WI38 (cell line): ENCODE results near the gene USP5.
A peak's percentile ranks its signal among the peaks of the same experiment; 100 is the strongest.
"Not testable (repeated sequence)": the region's sequence is repeated elsewhere in the genome, so short reads cannot be mapped to it uniquely, and the experiment has no call there.

Experiments used
- H3K4me3 ChIP-seq: 2 replicates; pipeline ENCODE4 v1.5.1; 2011; ENCODE audit warnings: low read depth, mild to moderate bottlenecking, control low read depth, low read length
- TF ChIP-seq, protein P1 (sequence below): IDR thresholded peaks from 2 replicates; pipeline ENCODE4 v1.5.1; 2012; ENCODE audit warnings: low read depth, mild to moderate bottlenecking, control low read depth, low read length

Gene USP5

DNA sequence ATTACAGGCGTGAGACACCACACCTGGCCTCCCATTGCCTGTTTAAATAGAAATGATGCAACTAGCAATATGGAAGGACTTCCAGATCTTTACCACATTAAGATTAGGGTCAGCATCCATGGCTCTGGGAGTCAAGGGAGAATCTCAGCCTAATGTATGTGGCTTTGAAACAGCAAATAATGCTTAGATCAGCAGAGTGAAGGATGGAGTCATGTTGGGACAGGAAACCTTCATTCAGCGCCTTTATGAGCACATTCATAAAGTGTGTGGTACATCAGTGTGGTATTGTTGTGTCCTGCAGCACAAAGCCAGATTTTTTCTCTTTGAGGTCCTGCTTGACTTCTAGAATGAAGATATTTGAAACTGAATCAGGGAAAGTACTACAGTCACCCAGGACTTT lies 36.4 kb downstream of the USP5 start:
- TF ChIP-seq, protein P1, sequence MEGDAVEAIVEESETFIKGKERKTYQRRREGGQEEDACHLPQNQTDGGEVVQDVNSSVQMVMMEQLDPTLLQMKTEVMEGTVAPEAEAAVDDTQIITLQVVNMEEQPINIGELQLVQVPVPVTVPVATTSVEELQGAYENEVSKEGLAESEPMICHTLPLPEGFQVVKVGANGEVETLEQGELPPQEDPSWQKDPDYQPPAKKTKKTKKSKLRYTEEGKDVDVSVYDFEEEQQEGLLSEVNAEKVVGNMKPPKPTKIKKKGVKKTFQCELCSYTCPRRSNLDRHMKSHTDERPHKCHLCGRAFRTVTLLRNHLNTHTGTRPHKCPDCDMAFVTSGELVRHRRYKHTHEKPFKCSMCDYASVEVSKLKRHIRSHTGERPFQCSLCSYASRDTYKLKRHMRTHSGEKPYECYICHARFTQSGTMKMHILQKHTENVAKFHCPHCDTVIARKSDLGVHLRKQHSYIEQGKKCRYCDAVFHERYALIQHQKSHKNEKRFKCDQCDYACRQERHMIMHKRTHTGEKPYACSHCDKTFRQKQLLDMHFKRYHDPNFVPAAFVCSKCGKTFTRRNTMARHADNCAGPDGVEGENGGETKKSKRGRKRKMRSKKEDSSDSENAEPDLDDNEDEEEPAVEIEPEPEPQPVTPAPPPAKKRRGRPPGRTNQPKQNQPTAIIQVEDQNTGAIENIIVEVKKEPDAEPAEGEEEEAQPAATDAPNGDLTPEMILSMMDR, result no peak
- no peak overlapping the region for H3K4me3 ChIP-seq

DNA sequence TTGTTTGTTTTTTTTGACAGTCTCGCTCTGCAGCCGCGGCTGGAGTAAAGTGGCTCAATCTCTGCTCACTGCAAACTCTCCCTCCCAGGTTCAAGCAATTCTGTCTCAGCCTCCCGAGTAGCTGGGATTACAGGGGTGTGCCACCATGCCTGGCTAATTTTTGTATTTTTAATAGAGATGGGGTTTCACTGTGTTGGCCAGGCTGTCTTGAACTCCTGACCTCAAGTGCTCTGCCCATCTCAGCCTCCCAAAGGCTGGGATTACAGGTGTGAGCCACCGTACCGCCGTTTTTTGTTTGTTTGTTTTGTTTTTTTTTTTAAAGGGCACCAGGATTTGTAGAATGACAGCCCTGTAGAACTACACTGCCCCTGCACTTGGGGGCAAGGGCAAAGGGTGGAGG lies 36.8 kb downstream of the USP5 start:
- not testable (repeated sequence) for H3K4me3 ChIP-seq

DNA sequence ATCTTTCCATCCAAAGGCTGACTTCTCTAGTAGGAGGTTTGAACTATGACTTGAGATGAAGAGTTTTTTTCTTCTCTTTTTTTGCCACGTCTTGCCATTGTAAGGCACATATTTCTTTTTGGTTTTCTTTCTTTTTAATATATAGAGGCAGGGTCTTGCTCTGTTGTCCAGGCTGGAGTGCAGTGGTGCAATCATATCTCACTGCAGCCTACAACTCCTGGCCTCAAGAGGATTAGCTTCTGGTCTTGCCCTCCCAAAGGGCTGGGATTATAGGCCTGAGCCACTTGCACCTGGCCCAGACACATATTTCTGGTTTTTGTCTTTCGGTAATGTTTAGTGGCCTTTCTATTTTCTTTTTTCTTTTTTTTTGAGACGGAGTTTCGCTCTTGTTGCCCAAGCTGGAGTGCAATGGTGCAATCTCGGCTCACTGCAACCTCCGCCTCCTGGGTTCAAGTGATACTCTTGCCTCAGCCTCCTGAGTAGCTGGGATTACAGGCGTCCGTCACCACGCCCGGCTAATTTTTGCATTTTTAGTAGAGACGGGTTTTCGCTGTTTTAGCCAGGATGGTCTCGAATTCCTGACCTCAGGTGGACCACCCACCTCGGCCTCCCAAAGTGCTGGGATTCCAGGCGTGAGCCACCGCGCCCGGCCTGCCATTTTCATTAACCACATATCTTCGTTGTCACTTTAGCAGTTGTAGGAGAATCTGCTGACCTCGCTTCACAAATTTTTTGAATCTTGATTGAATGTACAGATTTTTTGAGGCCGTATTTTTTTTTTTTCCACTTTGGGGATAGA lies 38.0 kb downstream of the USP5 start:
- not testable (repeated sequence) for H3K4me3 ChIP-seq

DNA sequence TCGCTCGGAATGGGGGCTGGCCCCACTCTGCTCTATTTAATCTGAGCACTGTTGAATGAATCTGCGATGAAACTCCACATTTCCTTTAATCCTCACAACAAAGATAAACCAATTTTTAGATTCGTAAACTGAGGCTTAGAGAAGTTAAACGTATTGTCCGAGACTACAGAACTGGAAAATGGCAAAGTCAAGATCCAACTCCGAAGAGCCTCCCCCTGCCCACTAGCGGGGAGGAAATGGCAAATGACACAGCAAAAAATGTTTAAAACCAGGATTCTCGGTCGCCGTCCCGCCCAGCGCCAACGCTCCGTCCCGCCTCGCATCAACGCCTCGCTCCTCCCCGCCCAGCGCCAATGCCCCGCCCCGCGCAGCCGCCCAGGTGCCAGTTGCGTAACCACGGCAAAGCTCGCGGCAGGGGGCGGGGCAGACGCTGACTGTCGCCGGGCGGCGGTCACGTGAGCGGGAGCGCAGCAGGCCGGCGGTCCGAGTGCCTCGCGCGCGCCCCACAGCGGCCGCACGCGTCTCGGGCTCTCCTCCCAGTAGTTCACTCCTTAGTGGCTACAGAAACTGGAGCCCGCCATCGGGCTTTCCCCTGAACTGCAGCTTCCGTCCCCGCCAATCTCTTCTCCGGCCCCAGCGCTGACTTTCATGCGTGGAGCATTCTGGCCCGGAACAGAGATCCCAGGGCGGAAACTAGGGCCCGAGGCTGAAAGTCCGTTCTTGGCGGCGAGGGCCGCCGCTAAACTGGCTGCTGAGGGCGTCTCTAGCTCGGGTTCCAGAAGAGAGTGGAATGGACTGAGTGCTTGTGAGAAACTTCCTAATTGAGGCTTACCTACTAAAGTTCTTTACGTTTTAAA lies 39.1 kb downstream of the USP5 start:
- H3K4me3 ChIP-seq, result peak overlapping the region; percentile 44
- TF ChIP-seq, protein P1, result peak; percentile 58

DNA sequence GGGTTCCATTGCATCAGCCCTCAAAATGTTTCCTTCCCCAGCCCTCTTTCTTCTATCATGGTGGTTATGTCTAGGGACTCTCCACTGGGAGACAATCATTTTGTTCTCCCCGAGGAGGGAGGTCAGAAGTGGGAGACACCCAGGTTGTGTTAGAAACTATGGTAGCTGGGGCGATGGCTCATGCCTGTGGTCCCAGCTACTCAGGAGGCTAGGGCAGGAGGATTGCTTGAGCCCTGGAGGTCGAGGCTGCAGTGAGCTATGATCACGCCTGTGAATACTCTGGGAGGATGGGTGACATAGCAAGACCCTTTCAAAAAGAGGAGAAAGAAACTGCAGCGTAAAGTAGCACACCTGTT lies 39.7 kb downstream of the USP5 start:
- H3K4me3 ChIP-seq, result peak overlapping the region; percentile 44
- TF ChIP-seq, protein P1, result no peak

DNA sequence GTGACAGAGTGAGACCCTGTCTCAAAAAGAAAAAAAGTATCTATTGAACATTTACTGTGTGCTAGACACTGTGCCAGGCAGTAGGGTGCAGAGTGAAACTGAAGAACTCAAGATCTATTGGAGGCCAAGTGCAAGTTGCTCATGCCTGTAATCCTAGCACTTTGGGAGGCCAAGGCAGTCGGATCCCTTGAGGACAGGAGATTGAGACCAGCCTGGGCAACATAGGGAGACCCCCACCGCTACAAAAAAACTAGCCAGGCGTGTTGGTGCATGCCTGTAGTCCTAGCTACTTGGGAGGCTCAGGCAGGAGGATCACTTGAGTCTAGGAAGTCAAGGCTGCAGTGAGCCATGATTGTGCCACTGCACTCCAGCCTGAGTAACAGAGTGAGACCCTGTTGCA lies 40.7 kb downstream of the USP5 start:
- H3K4me3 ChIP-seq, result not testable (repeated sequence)

DNA sequence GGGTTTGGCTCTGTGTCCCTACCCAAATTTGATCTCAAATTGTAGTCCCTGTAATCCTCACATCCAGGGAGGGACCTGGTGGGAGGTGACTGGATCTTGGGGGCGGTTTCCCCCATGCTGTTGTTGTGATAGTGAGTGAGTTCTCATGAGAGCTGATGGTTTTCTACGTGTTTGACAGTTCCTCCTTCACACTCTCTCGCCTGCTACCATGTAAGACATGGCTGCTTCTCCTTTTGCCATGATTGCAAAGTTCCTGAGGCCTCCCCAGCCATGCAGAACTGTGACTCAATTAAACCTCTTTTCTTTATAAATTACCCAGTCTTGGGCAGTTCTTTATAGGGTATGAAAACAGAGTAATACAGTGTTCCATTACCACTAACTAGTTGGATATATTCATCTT lies 42.4 kb downstream of the USP5 start:
- no peak overlapping the region for H3K4me3 ChIP-seq
- TF ChIP-seq, protein P1, result no peak

DNA sequence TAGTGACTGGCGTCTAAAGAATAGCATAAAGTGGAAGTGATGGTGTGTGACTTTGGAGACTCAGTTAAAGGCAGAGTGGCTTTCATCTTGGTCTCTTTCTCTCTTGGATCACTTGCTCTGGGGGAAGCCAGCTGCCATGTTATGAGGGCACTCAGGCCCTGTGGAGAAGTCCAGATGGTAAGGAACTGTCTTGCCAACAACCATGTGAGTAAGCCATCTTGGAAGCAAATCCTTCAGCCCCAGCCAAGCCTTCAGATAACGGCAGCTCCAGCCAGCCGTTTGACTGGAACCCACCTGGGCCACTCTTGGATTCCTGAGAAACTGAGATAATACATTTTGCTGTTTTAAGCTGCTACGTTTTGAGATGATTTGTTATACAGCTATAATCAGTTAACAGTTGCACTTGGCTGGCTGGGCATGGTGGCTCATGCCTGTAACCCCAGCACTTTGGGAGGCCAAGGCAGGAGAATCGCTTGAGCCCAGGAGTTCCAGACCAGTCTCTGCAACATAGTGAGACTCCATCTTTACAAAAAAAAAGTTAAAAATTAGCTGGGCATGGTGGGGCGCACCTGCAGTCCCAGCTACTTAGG lies 45.0 kb downstream of the USP5 start:
- TF ChIP-seq, protein P1, result no peak

More for the DNA sequence above, 45.0 kb downstream of the USP5 start:
- H3K4me3 ChIP-seq, result no peak overlapping the region
